ENCODE data around the gene RAP1GAP2. TPM values are rescaled to one million over a fixed set of nuclear protein-coding genes. Genes with fewer than 3 reads are reported as not detected.

RAP1GAP2 gene
- total RNA-seq, 1 donor from 2014 or later: 22.6 TPM

- intact Hi-C loops (cut with DNase I): loop anchor here (1.0 kb wide), 1 partner anchor 185 kb away; no protein-coding TSS in a partner anchor
- DNase-seq (ENCODE audit: extremely low spot score in 2 of 2): no peak
These were observed 32.3 kb downstream of the RAP1GAP2 start for GRCh38 chr17:2828397-2829038.

DNA sequence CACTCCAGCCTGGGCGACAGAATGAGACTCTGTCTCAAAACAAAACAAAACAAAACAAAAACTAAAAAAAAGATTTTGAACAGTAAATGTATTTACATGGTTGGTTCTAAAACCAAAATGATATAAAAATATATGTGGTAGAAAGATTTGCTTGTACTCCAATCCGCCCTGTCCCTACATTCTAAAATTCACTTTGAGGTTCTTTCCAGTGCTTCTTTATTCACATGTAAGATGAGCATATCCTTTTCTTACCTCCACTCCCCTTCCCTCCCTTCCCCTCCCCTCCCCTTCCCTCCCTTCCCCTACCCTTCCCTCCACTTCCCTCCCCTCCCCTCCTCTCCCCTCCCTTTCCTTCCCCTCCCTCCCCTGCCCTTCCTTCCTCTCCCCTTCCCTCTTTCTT, 34.4 kb downstream of the RAP1GAP2 start:
- Histone ChIP-seq H3K4me1 (no peaks in the 10 kb centered on the region), H3K27me3 (no peaks in the 10 kb centered on the region), H3K36me3 (no peaks in the 10 kb centered on the region), H3K27ac (no peak overlapping the region), H3K9me3 (no peaks in the 10 kb centered on the region), H3K4me3 (no peak overlapping the region)
- TF ChIP-seq POLR2A (IDR thresholded peaks at IDR 0.05): no peak
- TF ChIP-seq POLR2AphosphoS5 (IDR thresholded peaks at IDR 0.05; ENCODE audit: insufficient read depth in 1 of 2, low read depth in 1 of 2): no peak
- TF ChIP-seq, protein P1, sequence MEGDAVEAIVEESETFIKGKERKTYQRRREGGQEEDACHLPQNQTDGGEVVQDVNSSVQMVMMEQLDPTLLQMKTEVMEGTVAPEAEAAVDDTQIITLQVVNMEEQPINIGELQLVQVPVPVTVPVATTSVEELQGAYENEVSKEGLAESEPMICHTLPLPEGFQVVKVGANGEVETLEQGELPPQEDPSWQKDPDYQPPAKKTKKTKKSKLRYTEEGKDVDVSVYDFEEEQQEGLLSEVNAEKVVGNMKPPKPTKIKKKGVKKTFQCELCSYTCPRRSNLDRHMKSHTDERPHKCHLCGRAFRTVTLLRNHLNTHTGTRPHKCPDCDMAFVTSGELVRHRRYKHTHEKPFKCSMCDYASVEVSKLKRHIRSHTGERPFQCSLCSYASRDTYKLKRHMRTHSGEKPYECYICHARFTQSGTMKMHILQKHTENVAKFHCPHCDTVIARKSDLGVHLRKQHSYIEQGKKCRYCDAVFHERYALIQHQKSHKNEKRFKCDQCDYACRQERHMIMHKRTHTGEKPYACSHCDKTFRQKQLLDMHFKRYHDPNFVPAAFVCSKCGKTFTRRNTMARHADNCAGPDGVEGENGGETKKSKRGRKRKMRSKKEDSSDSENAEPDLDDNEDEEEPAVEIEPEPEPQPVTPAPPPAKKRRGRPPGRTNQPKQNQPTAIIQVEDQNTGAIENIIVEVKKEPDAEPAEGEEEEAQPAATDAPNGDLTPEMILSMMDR (IDR thresholded peaks at IDR 0.05): no peak
- intact Hi-C loops (cut with DNase I): no loop called here
- DNase-seq (ENCODE audit: extremely low spot score in 2 of 2): no peak

More at GRCh38 chr17:2828397-2829038, 32.3 kb downstream of the RAP1GAP2 start:
- Histone ChIP-seq H3K27ac (no peak overlapping the region), H3K27me3 (no peaks in the 10 kb centered on the region), H3K4me3 (no peak overlapping the region), H3K4me1 (no peaks in the 10 kb centered on the region), H3K9me3 (no peaks in the 10 kb centered on the region), H3K36me3 (no peaks in the 10 kb centered on the region)
- TF ChIP-seq, protein P1 (IDR thresholded peaks at IDR 0.05): peak; percentile 82 to 93 (median 92)
- no peak for TF ChIP-seq POLR2AphosphoS5 (IDR thresholded peaks at IDR 0.05; ENCODE audit: insufficient read depth in 1 of 2, low read depth in 1 of 2)

DNA sequence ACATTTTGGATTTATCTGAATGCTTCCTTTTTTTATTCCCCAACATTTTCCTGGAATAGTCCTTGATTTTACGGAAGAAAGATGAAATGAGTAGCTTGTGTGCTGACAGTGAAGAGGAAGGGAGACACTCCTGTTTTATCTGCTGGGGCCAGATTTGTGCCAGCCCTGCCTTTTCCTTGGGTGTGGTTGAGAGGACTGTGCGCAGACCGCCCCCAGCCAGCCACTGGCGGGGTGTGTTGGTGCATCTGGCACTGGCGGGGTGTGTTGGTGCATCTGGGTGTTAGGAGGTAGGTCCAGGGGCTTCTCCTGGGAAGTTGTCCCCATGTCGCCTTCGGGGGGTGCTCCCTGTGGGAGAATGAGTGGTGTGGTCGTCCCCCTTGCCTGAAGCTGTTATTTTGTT, 39.5 kb downstream of the RAP1GAP2 start:
- Histone ChIP-seq H3K9me3 (no peaks in the 10 kb centered on the region), H3K36me3 (no peaks in the 10 kb centered on the region), H3K27ac (no peak overlapping the region), H3K27me3 (no peaks in the 10 kb centered on the region), H3K4me3 (no peak overlapping the region), H3K4me1 (no peaks in the 10 kb centered on the region)
- TF ChIP-seq, protein P1 (IDR thresholded peaks at IDR 0.05): no peak
- TF ChIP-seq POLR2AphosphoS5 (IDR thresholded peaks at IDR 0.05; ENCODE audit: insufficient read depth in 1 of 2, low read depth in 1 of 2) (no peak), POLR2A (IDR thresholded peaks at IDR 0.05) (no peak)
- intact Hi-C loops (cut with DNase I): no loop called here
- DNase-seq (ENCODE audit: extremely low spot score in 2 of 2): no peak

GRCh38 chr17:2837147-2837561, 40.9 kb downstream of the RAP1GAP2 start:
- no peak for DNase-seq (ENCODE audit: extremely low spot score in 2 of 2)
- Histone ChIP-seq H3K27me3 (no peaks in the 10 kb centered on the region), H3K27ac (no peak overlapping the region), H3K4me3 (no peak overlapping the region), H3K9me3 (no peaks in the 10 kb centered on the region), H3K36me3 (no peaks in the 10 kb centered on the region), H3K4me1 (no peaks in the 10 kb centered on the region)
- TF ChIP-seq POLR2A (IDR thresholded peaks at IDR 0.05) (no peak), POLR2AphosphoS5 (IDR thresholded peaks at IDR 0.05; ENCODE audit: insufficient read depth in 1 of 2, low read depth in 1 of 2) (no peak)
- TF ChIP-seq, protein P1 (IDR thresholded peaks at IDR 0.05): no peak
- intact Hi-C loops (cut with DNase I): no loop called here

DNA sequence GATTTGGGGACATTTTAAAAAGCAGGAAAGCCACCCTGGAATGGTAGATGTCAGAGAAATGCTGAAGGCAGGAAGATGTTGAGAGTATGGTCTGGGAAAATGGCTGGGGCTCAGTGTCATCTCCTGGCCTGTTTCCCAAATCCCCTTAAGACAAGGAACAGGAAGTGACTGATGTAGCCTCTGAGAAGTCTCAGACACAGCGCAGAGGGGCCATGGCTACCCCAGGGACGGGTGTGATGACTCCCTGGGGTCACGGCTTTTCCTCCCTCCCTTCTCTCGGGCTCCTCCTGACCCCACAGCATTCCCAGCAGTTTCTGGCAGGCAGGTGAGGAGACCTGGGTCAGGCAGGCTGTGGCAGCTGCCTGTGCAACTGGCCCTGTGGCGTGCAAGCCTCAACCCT, 45.4 kb downstream of the RAP1GAP2 start:
- Histone ChIP-seq H3K27ac (no peak overlapping the region), H3K4me3 (no peak overlapping the region), H3K27me3 (no peaks in the 10 kb centered on the region), H3K36me3 (no peaks in the 10 kb centered on the region), H3K9me3 (no peaks in the 10 kb centered on the region), H3K4me1 (no peaks in the 10 kb centered on the region)
- DNase-seq (ENCODE audit: extremely low spot score in 2 of 2): no peak
- TF ChIP-seq POLR2A (IDR thresholded peaks at IDR 0.05) (no peak), POLR2AphosphoS5 (IDR thresholded peaks at IDR 0.05; ENCODE audit: insufficient read depth in 1 of 2, low read depth in 1 of 2) (no peak)
- TF ChIP-seq, protein P1 (IDR thresholded peaks at IDR 0.05): no peak
- intact Hi-C loops (cut with DNase I): no loop called here
